NCI-H1694 (cell line): ENCODE data around the gene IGDCC3.

ENCODE experiments used
- DNase-seq: peaks from one replicate; lab custom pipeline; 2025; lab: John Stamatoyannopoulos, UW

Gene IGDCC3

GRCh38 chr15:65377976-65378366 lies at the start of gene IGDCC3:
IGDCC3 (minus strand) TSS chr15:65378002; CDS start chr15:65377788, 214 bp downstream.
- DNase-seq: no peak

GRCh38 chr15:65426216-65426853 lies 48.5 kb upstream of the IGDCC3 start:
- no peak for DNase-seq

- no peak for DNase-seq
Observed at GRCh38 chr15:65424683-65425082, 46.9 kb upstream of the IGDCC3 start.

- no peak for DNase-seq
Observed at GRCh38 chr15:65423976-65424679, 46.3 kb upstream of the IGDCC3 start.

- DNase-seq: no peak
Observed at GRCh38 chr15:65423150-65423975, 45.6 kb upstream of the IGDCC3 start.

- no peak for DNase-seq
Observed at GRCh38 chr15:65421360-65422215, 43.8 kb upstream of the IGDCC3 start.

GRCh38 chr15:65420975-65421359 lies 43.2 kb upstream of the IGDCC3 start:
- DNase-seq: no peak

- no peak for DNase-seq
Observed at GRCh38 chr15:65418596-65418995, 40.8 kb upstream of the IGDCC3 start.

GRCh38 chr15:65416845-65417416 lies 39.1 kb upstream of the IGDCC3 start:
- no peak for DNase-seq

GRCh38 chr15:65414841-65415621 lies 37.2 kb upstream of the IGDCC3 start:
- peak; percentile 56 for DNase-seq

- no peak for DNase-seq
Observed at GRCh38 chr15:65413760-65414144, 36.0 kb upstream of the IGDCC3 start.

GRCh38 chr15:65413051-65413759 lies 35.4 kb upstream of the IGDCC3 start:
- no peak for DNase-seq

- no peak for DNase-seq
Observed at GRCh38 chr15:65412556-65412955, 34.8 kb upstream of the IGDCC3 start.

GRCh38 chr15:65411465-65412071 lies 33.8 kb upstream of the IGDCC3 start:
- no peak for DNase-seq

GRCh38 chr15:65410972-65411371 lies 33.2 kb upstream of the IGDCC3 start:
- DNase-seq: no peak

- no peak for DNase-seq
Observed at GRCh38 chr15:65410036-65410435, 32.2 kb upstream of the IGDCC3 start.

- no peak for DNase-seq
Observed at GRCh38 chr15:65409036-65409631, 31.3 kb upstream of the IGDCC3 start.

GRCh38 chr15:65408324-65409035 lies 30.7 kb upstream of the IGDCC3 start:
- no peak for DNase-seq
